GM19395 (cell line): Measurements from ENCODE around the gene CTNNA1.
"Not testable (repeated sequence)": the region's sequence is repeated elsewhere in the genome, so short reads cannot be mapped to it uniquely, and the experiment has no call there.

Experiments used
- ATAC-seq: cut with Tn5 transposase; IDR thresholded peaks from one replicate; pipeline ENCODE4 v1.9.1; 2021; ENCODE audit warnings: mild to moderate bottlenecking, moderate library complexity; ENCODE audit not compliant: unreplicated experiment

The CTNNA1 gene

GRCh38 chr5:138884554-138884953, 131.3 kb downstream of the CTNNA1 start:
- ATAC-seq = no peak

- no peak for ATAC-seq
Measured at GRCh38 chr5:138889994-138890393, 136.8 kb downstream of the CTNNA1 start.

GRCh38 chr5:138890644-138891043, 137.4 kb downstream of the CTNNA1 start:
- ATAC-seq = no peak

GRCh38 chr5:138895918-138896317, 142.7 kb downstream of the CTNNA1 start:
- ATAC-seq = no peak

GRCh38 chr5:138898299-138898698, 145.1 kb downstream of the CTNNA1 start:
- ATAC-seq = no peak

GRCh38 chr5:138898742-138899141, 145.5 kb downstream of the CTNNA1 start:
- ATAC-seq = no peak

GRCh38 chr5:138900281-138900965, 147.2 kb downstream of the CTNNA1 start:
- ATAC-seq = no peak

GRCh38 chr5:138901716-138902115, 148.5 kb downstream of the CTNNA1 start:
- no peak for ATAC-seq

GRCh38 chr5:138903130-138903775, 150.0 kb downstream of the CTNNA1 start:
- ATAC-seq = no peak

GRCh38 chr5:138905541-138905940, 152.3 kb downstream of the CTNNA1 start:
- no peak for ATAC-seq

GRCh38 chr5:138909734-138910133, 156.5 kb downstream of the CTNNA1 start:
- no peak for ATAC-seq

- ATAC-seq = no peak
Measured at GRCh38 chr5:138910546-138911185, 157.4 kb downstream of the CTNNA1 start.

- no peak for ATAC-seq
Measured at GRCh38 chr5:138911441-138911840, 158.2 kb downstream of the CTNNA1 start.

- no peak for ATAC-seq
Measured at GRCh38 chr5:138912093-138912492, 158.9 kb downstream of the CTNNA1 start.

GRCh38 chr5:138913773-138914172, 160.5 kb downstream of the CTNNA1 start:
- ATAC-seq = no peak

- ATAC-seq = no peak
Measured at GRCh38 chr5:138914338-138914737, 161.1 kb downstream of the CTNNA1 start.

GRCh38 chr5:138918686-138919085, 165.5 kb downstream of the CTNNA1 start:
- no peak for ATAC-seq

GRCh38 chr5:138920181-138920580, 167.0 kb downstream of the CTNNA1 start:
- ATAC-seq = no peak

GRCh38 chr5:138921362-138921761, 168.1 kb downstream of the CTNNA1 start:
- not testable (repeated sequence) for ATAC-seq

- ATAC-seq = no peak
Measured at GRCh38 chr5:138922494-138922893, 169.3 kb downstream of the CTNNA1 start.

- no peak for ATAC-seq
Measured at GRCh38 chr5:138925090-138925635, 171.9 kb downstream of the CTNNA1 start.

- no peak for ATAC-seq
Measured at GRCh38 chr5:138926257-138926656, 173.0 kb downstream of the CTNNA1 start.
